ENCODE data around the gene PEX16. TPM values are rescaled to one million over a fixed set of nuclear protein-coding genes. Genes with fewer than 3 reads are reported as not detected.

Gene PEX16
- polyA plus RNA-seq, 1 donor from 2014 or later, result 61.1 TPM

- Histone ChIP-seq H3K9me3 (ENCODE audit: low read length) (no peaks in the 10 kb centered on the region), H3K27ac (ENCODE audit: low read length) (peak overlapping the region; percentile 51), H3K27me3 (ENCODE audit: insufficient read depth, low read depth, low read length) (no peaks in the 10 kb centered on the region), H4K20me1 (ENCODE audit: insufficient read depth) (no peaks in the 10 kb centered on the region), H2AFZ (ENCODE audit: low read depth, low read length) (no peak overlapping the region), H3K9me2 (ENCODE audit: insufficient read depth, low read length) (no peaks in the 10 kb centered on the region), H3K36me3 (ENCODE audit: insufficient read depth, low read length) (no peaks in the 10 kb centered on the region), H3K4me3 (ENCODE audit: low read length) (peak overlapping the region; percentile 18), H3K9ac (ENCODE audit: low read length) (no peak overlapping the region), H3F3A (ENCODE audit: insufficient read depth, low read length, poor library complexity, severe bottlenecking) (no peaks in the 10 kb centered on the region), H3K4me2 (ENCODE audit: low read length) (no peak overlapping the region), H3K79me2 (replicated peaks; ENCODE audit: insufficient read depth, low read length) (peaks cover 3% of the 10 kb centered on the region)
- TF ChIP-seq MXI1 (conservative IDR thresholded peaks at IDR 0.05; ENCODE audit: poor library complexity, severe bottlenecking), result no peak
- no peak for TF ChIP-seq TAF1 (IDR thresholded peaks at IDR 0.05; ENCODE audit: low read depth)
- TF ChIP-seq EP300 (conservative IDR thresholded peaks at IDR 0.05; ENCODE audit: poor library complexity, severe bottlenecking), result no peak
- no peak for TF ChIP-seq RAD21 (conservative IDR thresholded peaks at IDR 0.05)
- TF ChIP-seq REST (IDR thresholded peaks at IDR 0.05; ENCODE audit: borderline replicate concordance), result no peak
- no peak for TF ChIP-seq POLR2AphosphoS5 (IDR thresholded peaks at IDR 0.05)
- no peak for TF ChIP-seq SMC3 (conservative IDR thresholded peaks at IDR 0.05; ENCODE audit: poor library complexity)
- TF ChIP-seq CTCF (IDR thresholded peaks at IDR 0.05; ENCODE audit: poor library complexity, severe bottlenecking), result no peak
- no peak for TF ChIP-seq EZH2 (IDR thresholded peaks at IDR 0.05; ENCODE audit: borderline replicate concordance, insufficient read depth, low read length, poor library complexity, severe bottlenecking)
Observed at GRCh38 chr11:45880772-45881570, 36.7 kb downstream of the PEX16 start.

DNA sequence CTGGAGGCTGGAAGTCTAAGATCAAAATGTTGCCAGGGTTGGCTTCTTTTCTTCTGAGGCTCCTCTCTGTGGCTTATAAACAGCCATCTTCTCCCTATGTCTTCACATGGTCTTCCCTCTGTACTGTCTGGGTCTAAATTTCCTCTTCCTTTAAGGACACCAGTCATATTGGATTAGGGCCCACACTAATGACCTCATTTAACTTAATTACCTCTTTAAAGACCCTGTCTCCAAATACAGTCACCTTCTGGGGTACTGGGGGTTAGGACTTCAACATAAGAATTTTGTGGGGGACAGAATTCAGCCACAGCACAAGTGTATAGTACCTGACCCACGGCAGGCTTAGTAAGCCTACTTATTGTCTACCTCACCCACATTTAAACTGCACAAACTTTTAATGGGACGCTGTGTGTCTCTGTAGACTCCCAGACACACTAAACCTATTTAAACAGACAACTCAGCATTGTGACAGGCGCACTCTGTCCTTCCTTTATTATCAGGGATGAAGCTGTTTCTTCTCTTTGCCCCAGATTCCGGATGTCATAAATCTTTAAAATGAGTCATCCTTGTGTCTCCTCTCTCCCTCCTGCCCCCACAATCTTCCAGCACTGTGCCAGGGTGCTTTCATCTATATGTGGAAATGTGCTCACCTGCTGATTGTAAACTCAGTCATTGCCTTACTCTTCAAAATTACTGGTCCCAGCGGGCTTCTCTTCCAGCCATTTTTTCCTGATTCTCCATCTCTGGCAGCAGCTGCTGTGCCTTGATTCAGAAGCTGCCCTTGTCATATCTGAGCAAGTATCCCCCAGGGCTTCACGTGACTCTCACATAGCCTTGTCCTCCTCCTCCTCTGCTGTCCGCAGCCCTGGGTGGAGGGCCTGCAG is 37.6 kb downstream of the PEX16 start:
- H3K27ac ChIP-seq (ENCODE audit: low read length), result peak overlapping the region; percentile 51
- H3K79me2 ChIP-seq (replicated peaks; ENCODE audit: insufficient read depth, low read length), result no peaks in the 10 kb centered on the region
- no peak overlapping the region for H3K4me2 ChIP-seq (ENCODE audit: low read length)
- TF ChIP-seq RAD21 (conservative IDR thresholded peaks at IDR 0.05), result no peak
- no peak for TF ChIP-seq POLR2AphosphoS5 (IDR thresholded peaks at IDR 0.05)
- no peak for TF ChIP-seq MXI1 (conservative IDR thresholded peaks at IDR 0.05; ENCODE audit: poor library complexity, severe bottlenecking)
- TF ChIP-seq REST (IDR thresholded peaks at IDR 0.05; ENCODE audit: borderline replicate concordance), result no peak
- TF ChIP-seq TAF1 (IDR thresholded peaks at IDR 0.05; ENCODE audit: low read depth), result no peak
- no peak for TF ChIP-seq EZH2 (IDR thresholded peaks at IDR 0.05; ENCODE audit: borderline replicate concordance, insufficient read depth, low read length, poor library complexity, severe bottlenecking)
- no peak for TF ChIP-seq SMC3 (conservative IDR thresholded peaks at IDR 0.05; ENCODE audit: poor library complexity)
- TF ChIP-seq CTCF (IDR thresholded peaks at IDR 0.05; ENCODE audit: poor library complexity, severe bottlenecking), result no peak
- no peak for TF ChIP-seq EP300 (conservative IDR thresholded peaks at IDR 0.05; ENCODE audit: poor library complexity, severe bottlenecking)
- H3K27me3 ChIP-seq (ENCODE audit: insufficient read depth, low read depth, low read length), result no peaks in the 10 kb centered on the region
- peak overlapping the region; percentile 7 for H3K9ac ChIP-seq (ENCODE audit: low read length)
- H3K36me3 ChIP-seq (ENCODE audit: insufficient read depth, low read length), result no peaks in the 10 kb centered on the region
- H3F3A ChIP-seq (ENCODE audit: insufficient read depth, low read length, poor library complexity, severe bottlenecking), result no peaks in the 10 kb centered on the region
- H2AFZ ChIP-seq (ENCODE audit: low read depth, low read length), result no peak overlapping the region
- H3K9me2 ChIP-seq (ENCODE audit: insufficient read depth, low read length), result no peaks in the 10 kb centered on the region
- H4K20me1 ChIP-seq (ENCODE audit: insufficient read depth), result no peaks in the 10 kb centered on the region
- H3K9me3 ChIP-seq (ENCODE audit: low read length), result no peaks in the 10 kb centered on the region
- peak overlapping the region; percentile 18 for H3K4me3 ChIP-seq (ENCODE audit: low read length)
